GM12872 (cell line): ENCODE data around the gene PHTF2.

Experiments used
- TF ChIP-seq, protein P1 (sequence below): IDR thresholded peaks from 3 replicates; pipeline ENCODE4 v1.5.1; 2011; ENCODE audit warnings: low read depth, mild to moderate bottlenecking, low read length, moderate library complexity; ENCODE audit not compliant: insufficient read depth

PHTF2 gene

DNA sequence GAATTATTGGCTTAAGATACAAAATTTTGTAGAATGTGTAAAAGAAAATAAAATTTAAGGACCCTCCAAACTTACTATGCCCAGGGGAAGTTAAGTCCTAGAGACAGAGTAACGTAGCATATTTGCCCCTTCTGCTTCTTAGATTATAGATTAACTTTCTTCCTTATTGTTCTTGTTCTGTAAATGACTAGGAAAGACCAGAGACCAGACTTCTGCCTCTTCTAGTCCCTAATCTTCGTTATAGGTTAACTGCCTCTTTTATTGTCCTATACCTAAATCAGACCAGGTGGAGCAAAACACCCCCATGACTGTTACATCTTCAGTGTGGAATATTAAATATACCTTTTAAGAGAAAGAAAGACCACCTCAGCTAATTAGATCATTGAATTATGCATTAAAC lies 160.5 kb downstream of the PHTF2 start:
- TF ChIP-seq, protein P1, sequence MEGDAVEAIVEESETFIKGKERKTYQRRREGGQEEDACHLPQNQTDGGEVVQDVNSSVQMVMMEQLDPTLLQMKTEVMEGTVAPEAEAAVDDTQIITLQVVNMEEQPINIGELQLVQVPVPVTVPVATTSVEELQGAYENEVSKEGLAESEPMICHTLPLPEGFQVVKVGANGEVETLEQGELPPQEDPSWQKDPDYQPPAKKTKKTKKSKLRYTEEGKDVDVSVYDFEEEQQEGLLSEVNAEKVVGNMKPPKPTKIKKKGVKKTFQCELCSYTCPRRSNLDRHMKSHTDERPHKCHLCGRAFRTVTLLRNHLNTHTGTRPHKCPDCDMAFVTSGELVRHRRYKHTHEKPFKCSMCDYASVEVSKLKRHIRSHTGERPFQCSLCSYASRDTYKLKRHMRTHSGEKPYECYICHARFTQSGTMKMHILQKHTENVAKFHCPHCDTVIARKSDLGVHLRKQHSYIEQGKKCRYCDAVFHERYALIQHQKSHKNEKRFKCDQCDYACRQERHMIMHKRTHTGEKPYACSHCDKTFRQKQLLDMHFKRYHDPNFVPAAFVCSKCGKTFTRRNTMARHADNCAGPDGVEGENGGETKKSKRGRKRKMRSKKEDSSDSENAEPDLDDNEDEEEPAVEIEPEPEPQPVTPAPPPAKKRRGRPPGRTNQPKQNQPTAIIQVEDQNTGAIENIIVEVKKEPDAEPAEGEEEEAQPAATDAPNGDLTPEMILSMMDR: no peak

DNA sequence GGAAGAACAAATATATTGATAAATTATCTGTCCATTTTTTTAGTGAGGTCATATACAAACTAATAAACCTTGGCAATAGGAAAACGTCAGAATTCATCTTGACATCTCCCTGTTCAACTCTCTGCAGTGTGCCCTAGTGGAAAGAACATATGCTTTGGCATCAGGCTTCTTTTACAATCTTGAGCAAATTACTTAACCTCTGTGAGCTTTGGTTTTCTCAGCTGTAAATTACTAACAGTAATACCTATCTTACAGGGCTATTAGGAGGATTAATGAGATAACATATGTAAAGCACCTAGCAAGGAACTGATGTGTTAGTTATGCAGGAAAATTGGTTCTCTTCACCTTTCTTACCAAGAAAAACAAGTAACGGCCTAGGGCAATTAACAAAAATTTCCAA lies 161.8 kb downstream of the PHTF2 start:
- TF ChIP-seq, protein P1: no peak

DNA sequence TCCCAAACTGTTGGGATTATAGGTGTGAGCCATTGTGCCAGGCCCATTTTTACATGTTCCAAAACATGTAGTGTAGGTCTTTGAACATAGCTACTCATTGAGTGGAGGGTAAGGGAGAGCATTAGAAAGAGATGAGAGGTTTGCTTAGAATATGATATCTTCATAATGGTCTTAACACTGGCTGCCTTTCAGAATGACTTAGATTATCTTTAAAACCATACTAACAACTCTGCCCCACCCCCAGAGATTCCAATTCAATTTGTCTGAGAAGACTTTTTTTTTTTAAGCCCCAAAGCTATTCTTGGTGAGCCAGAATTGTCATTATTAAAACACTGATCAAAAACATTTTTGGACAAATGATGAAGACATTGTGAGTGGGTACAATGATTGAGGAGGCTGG lies 168.9 kb downstream of the PHTF2 start:
- TF ChIP-seq, protein P1: no peak

DNA sequence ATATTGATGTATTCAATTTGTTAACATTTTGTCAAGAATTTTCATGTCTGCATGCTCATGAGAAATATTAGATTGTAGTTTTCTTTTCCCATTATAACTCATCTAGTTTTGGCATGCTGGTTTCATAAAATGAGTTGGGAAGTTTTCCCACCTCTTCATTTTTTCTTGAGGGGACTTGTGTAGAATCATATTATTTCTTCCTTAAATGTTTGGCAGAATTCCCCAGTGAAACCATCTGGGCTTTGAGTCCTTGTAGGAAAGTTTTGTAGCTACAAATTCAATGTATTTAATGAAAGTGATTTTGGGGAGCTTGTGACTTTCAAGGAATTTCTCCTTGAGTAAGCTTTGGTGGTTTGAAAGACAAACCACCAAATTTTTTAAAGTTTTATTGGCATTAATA lies 173.2 kb downstream of the PHTF2 start:
- TF ChIP-seq, protein P1: no peak

DNA sequence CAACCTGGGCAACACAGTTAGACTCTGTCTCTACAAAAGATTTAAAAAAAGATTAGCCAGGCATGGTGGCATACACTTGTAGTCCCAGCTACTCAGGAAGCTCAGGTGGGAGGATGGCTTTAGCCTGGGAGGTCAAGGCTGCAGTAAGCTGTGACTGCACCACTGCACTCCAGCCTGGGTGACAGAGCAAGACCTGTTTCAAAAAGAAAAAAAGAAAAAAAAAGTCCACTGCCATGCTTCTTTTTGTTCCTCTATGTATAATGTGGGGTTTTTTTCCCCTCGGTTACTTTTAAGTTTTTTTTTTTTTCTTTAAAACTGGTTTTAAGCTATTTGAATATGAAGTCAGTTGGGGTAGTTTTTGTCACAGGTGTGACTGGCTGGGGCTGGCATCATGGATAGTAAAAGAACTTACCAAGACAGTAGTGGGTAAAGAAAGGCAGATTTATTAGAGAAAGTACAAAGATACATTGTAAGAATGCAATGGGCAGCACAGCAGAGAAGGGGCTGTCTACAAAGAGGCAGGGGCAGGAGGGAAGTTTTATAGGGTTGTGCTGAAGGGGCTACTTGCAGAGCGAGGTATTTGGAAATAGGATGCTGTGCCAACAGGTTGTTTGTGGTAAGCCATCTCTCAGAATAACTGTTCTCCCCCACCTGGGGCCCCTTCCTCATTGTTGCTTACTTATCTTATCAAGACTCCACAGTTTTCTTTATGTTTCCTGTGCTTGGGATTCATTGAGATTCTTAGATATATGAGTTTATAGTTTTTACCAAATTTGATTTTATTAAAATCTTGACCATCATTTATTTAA lies 177.3 kb downstream of the PHTF2 start:
- TF ChIP-seq, protein P1: no peak

DNA sequence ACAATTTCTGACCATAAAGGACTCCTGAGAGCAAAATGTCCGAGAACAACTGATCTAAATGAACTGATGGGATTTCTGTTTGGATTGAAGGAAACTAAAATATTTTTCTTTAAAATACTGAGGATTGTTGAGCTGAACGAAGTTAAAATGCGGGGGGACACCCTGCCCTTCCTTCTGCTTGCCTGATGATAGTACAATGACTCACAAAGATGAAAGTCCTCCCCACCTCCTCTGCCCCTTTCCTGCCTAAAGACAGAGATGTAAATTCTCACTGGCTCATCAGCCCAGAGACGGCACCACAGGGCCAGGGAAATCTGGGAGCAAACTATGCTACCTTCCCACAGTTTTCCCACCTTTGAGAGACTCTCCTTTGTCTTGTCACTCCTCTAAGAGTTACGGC lies 180.6 kb downstream of the PHTF2 start:
- TF ChIP-seq, protein P1: no peak

DNA sequence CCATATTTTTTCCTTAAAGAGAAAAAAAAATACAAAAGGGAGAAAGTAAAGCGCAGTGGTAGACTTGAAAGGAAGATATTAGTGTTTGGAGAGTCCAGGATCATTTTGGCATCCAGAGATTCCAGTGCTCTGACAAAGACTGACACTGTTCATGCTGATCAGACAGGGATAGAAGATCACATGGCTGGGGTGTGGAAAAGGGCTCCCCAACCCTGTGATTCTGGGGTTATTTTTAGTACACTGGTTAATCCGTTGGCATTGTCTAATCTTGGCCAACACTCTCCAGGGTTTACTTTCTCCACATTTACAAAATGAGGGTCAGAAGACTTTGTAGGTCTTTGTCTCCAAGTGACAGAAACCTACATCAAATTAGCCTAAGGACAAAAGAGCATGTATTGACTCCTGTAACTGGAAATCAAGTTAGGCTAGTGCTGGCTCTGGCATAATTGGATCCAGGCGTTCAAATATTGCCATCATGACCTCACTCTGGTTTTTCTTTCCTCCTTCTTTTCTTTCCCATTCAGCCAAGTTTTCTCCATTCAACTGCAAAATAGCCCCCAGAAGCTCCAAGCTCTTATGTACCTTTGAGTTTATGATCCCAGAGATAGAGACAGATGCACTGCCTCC lies 181.6 kb downstream of the PHTF2 start:
- TF ChIP-seq, protein P1: no peak
